Endothelial cell of umbilical vein (primary cell): ENCODE data around the gene FAM227B. TPM values are rescaled to one million over a fixed set of nuclear protein-coding genes. Genes with fewer than 3 reads are reported as not detected.
"Not testable (repeated sequence)": the region's sequence is repeated elsewhere in the genome, so short reads cannot be mapped to it uniquely, and the experiment has no call there.

ENCODE experiments used
- BruUV-seq: library from RNA; stranded (reverse); fragments of 400-500 nt; replicated peaks from 2 replicates; lab custom pipeline; 2021; lab: Mats Ljungman, UMichigan
- CTCF ChIA-PET: fragments of 300-600, 350-600 bp; sonication (Branson Sonifier 250); formaldehyde crosslinking; loops from one replicate; lab custom pipeline; 2021; ENCODE audit warnings: antibody characterized with exemption, inconsistent platforms; lab: Charles Lee
- POLR2A ChIA-PET: fragments of 300-600, 350-600 bp; sonication (Branson Sonifier 250); formaldehyde crosslinking; loops from one replicate; lab custom pipeline; 2021; ENCODE audit warnings: antibody characterized with exemption, inconsistent platforms; lab: Charles Lee
- DNase-seq: peaks from one replicate; pipeline ENCODE4 v3.0.0-alpha.2; 2011; ENCODE audit warnings: low read depth, low spot score
- FAIRE-seq: peaks from 2 replicates; lab custom pipeline; 2011; peaks lifted over from hg19 to GRCh38; lab: Jason Lieb, UNC
- H2AFZ ChIP-seq: 2 replicates; pipeline ENCODE4 v1.6.0; 2012; ENCODE audit warnings: low read depth, low read length, control low read depth, inconsistent platforms
- H3K27ac ChIP-seq: 2 replicates; pipeline ENCODE4 v1.5.1; 2011; ENCODE audit warnings: low read depth, mild to moderate bottlenecking, control low read depth, low read length, moderate library complexity; ENCODE audit not compliant: insufficient read depth
- H3K27me3 ChIP-seq, 2 experiments: 2 replicates each; pipeline versions ENCODE4 v1.6.0 to v1.6.1; 2011; ENCODE audit warnings: low read length in 2 of 2, mixed read lengths in 1 of 2; ENCODE audit not compliant: control insufficient read depth in 2 of 2, insufficient read depth in 2 of 2
- H3K36me3 ChIP-seq, 2 experiments: 2 replicates in 1 of 2; 3 replicates in 1 of 2; pipeline ENCODE4 v1.5.1; 2011; ENCODE audit warnings: low read length in 2 of 2, mild to moderate bottlenecking in 1 of 2, moderate library complexity in 1 of 2; ENCODE audit not compliant: control insufficient read depth in 2 of 2, insufficient read depth in 2 of 2; ENCODE audit errors: extremely low read depth in 1 of 2
- H3K4me1 ChIP-seq: 3 replicates; pipeline ENCODE4 v1.5.1; 2011; ENCODE audit warnings: mild to moderate bottlenecking, low read length; ENCODE audit not compliant: control insufficient read depth, insufficient read depth; ENCODE audit errors: extremely low read depth
- H3K4me2 ChIP-seq: 2 replicates; pipeline ENCODE4 v1.6.1; 2011; ENCODE audit warnings: low read length, control low read depth, mixed read lengths; ENCODE audit not compliant: insufficient read depth
- H3K4me3 ChIP-seq, 3 experiments: fragments of 200-600 bp in 1 of 3; sonication (generic), shearing (Covaris generic) in 1 of 3; replicated peaks in 1 of 3; 2 replicates each; pipeline ENCODE4 v1.5.1; 2011 to 2016; ENCODE audit warnings: control low read depth in 3 of 3, low read length in 3 of 3, mild to moderate bottlenecking in 2 of 3, inconsistent platforms in 1 of 3, low read depth in 1 of 3, moderate library complexity in 1 of 3; ENCODE audit not compliant: insufficient read depth in 1 of 3
- H3K79me2 ChIP-seq: 2 replicates; pipeline ENCODE4 v1.6.0; 2012; ENCODE audit warnings: low read length, inconsistent platforms; ENCODE audit not compliant: control insufficient read depth, insufficient read depth
- H3K9ac ChIP-seq: replicated peaks from 2 replicates; pipeline ENCODE3; 2011; ENCODE audit warnings: low read length, control low read depth; ENCODE audit not compliant: insufficient read depth; ENCODE audit errors: extremely low read depth
- H3K9me1 ChIP-seq: replicated peaks from 3 replicates; pipeline ENCODE4 v1.6.0; 2011; ENCODE audit warnings: mild to moderate bottlenecking, low read length; ENCODE audit not compliant: control insufficient read depth, insufficient read depth; ENCODE audit errors: extremely low read depth
- H3K9me3 ChIP-seq: replicated peaks from 2 replicates; pipeline ENCODE4 v1.5.1; 2012; ENCODE audit warnings: low read length, inconsistent platforms; ENCODE audit not compliant: control insufficient read depth, insufficient read depth
- H4K20me1 ChIP-seq: replicated peaks from 2 replicates; pipeline ENCODE3; 2011; ENCODE audit warnings: mild to moderate bottlenecking, low read length; ENCODE audit not compliant: control insufficient read depth, insufficient read depth; ENCODE audit errors: extremely low read depth
- EZH2 ChIP-seq: IDR thresholded peaks from 2 replicates; pipeline ENCODE4 v1.6.1; 2012; ENCODE audit warnings: borderline replicate concordance, low read depth, mild to moderate bottlenecking, moderate library complexity, low read length, inconsistent platforms; ENCODE audit not compliant: severe bottlenecking
- FOS ChIP-seq: IDR thresholded peaks from 2 replicates; pipeline ENCODE4 v1.6.1; 2011; ENCODE audit warnings: mild to moderate bottlenecking, low read length, moderate library complexity, borderline replicate concordance; ENCODE audit not compliant: insufficient read depth
- GATA2 ChIP-seq: IDR thresholded peaks from 2 replicates; pipeline ENCODE4 v1.7.0; 2011; ENCODE audit warnings: low read depth, mild to moderate bottlenecking, moderate library complexity, mixed read lengths, low read length; ENCODE audit not compliant: insufficient read length, insufficient read depth
- JUN ChIP-seq: IDR thresholded peaks from 2 replicates; pipeline ENCODE4 v1.6.1; 2011; ENCODE audit warnings: borderline replicate concordance, low read depth; ENCODE audit not compliant: insufficient read length, insufficient read depth
- MYC ChIP-seq: IDR thresholded peaks from one replicate; pipeline ENCODE4 v1.6.1; 2011; ENCODE audit warnings: mild to moderate bottlenecking, low read depth, low read length
- POLR2A ChIP-seq: IDR thresholded peaks from 2 replicates; pipeline ENCODE4 v1.6.1; 2012; ENCODE audit warnings: low read depth, mild to moderate bottlenecking, control low read depth, low read length
- POLR2AphosphoS5 ChIP-seq: IDR thresholded peaks from 2 replicates; pipeline ENCODE4 v1.6.1; 2012; ENCODE audit warnings: low read depth, mild to moderate bottlenecking, control low read depth, low read length, moderate library complexity; ENCODE audit not compliant: insufficient read depth
- dilution Hi-C: fragments of 300-500 bp; cut with MboI; formaldehyde crosslinking; loops from one replicate; pipeline ENCODE4 v1.15.0; 2019; ENCODE audit warnings: low sequenced_read_pairs; ENCODE audit not compliant: extremely low pct_ligation_motif_present
- intact Hi-C: fragments of 100-400 bp; cut with micrococcal nuclease; formaldehyde crosslinking; loops from one replicate; pipeline ENCODE4 v1.10.0; 2022
- polyA plus RNA-seq, 4 experiments: library from polyadenylated mRNA; depleted of rRNA in 3 of 4; stranded (reverse) in 3 of 4; unstranded in 1 of 4; fragments of >200 nt; gene quantifications; 2 replicates each; pipeline versions ENCODE4 v1.2.1 to v1.2.3, GENCODE V29; 2011 to 2012; ENCODE audit warnings: missing spikeins in 1 of 4
- total RNA-seq: library from RNA; stranded (reverse); gene quantifications from 2 replicates; pipeline ENCODE4 v1.2.3, GENCODE V29; 2021
- TF ChIP-seq, protein P1 (sequence below), 2 donors: IDR thresholded peaks; 1 replicate in 1 of 2; 2 replicates in 1 of 2; pipeline ENCODE4 v1.5.1; 2011; ENCODE audit warnings: low read length in 2 of 2, mild to moderate bottlenecking in 2 of 2, moderate library complexity in 2 of 2, control low read depth in 1 of 2, inconsistent platforms in 1 of 2, low read depth in 1 of 2; ENCODE audit not compliant: insufficient read depth in 1 of 2; ENCODE audit errors: extremely low read depth in 1 of 2
- TF ChIP-seq, protein P2 (sequence below): IDR thresholded peaks from 2 replicates; pipeline ENCODE4 v1.6.1; 2011; ENCODE audit not compliant: insufficient read depth, insufficient read length

Gene FAM227B
- total and polyA plus RNA-seq, 2 donors (not counting 3 experiments of a cell fraction or from before 2014, with no cell fraction given) = 1.5 to 1.8 TPM

- no peaks in the 10 kb centered on the region for H3K4me1 ChIP-seq
- no peaks in the 10 kb centered on the region for H3K9me3 ChIP-seq
- H3K9ac ChIP-seq = no peak overlapping the region
- H3K27ac ChIP-seq = no peak overlapping the region
- dilution Hi-C loops (no loop called here), intact Hi-C loops (no loop called here)
- no peak overlapping the region for H3K4me2 ChIP-seq
- BruUV-seq = no TSS peak
- no peaks in the 10 kb centered on the region for H3K9me1 ChIP-seq
- no peaks in the 10 kb centered on the region for H3K79me2 ChIP-seq
- no peak overlapping the region for H3K4me3 ChIP-seq
- ChIA-PET CTCF (no interaction called here), POLR2A (no interaction called here)
- H2AFZ ChIP-seq = no peak overlapping the region
- FAIRE-seq (no peak), DNase-seq (no peak)
- H3K36me3 ChIP-seq = no peaks in the 10 kb centered on the region
- TF ChIP-seq, protein P1, sequence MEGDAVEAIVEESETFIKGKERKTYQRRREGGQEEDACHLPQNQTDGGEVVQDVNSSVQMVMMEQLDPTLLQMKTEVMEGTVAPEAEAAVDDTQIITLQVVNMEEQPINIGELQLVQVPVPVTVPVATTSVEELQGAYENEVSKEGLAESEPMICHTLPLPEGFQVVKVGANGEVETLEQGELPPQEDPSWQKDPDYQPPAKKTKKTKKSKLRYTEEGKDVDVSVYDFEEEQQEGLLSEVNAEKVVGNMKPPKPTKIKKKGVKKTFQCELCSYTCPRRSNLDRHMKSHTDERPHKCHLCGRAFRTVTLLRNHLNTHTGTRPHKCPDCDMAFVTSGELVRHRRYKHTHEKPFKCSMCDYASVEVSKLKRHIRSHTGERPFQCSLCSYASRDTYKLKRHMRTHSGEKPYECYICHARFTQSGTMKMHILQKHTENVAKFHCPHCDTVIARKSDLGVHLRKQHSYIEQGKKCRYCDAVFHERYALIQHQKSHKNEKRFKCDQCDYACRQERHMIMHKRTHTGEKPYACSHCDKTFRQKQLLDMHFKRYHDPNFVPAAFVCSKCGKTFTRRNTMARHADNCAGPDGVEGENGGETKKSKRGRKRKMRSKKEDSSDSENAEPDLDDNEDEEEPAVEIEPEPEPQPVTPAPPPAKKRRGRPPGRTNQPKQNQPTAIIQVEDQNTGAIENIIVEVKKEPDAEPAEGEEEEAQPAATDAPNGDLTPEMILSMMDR (IDR thresholded peaks at IDR 0.05; ENCODE audit: extremely low read depth in 1 of 2, insufficient read depth in 1 of 2, low read depth in 1 of 2, low read length in 2 of 2) = no peak
- no peak for TF ChIP-seq FOS
- no peak for TF ChIP-seq MYC
- no peak for TF ChIP-seq JUN
- no peak for TF ChIP-seq POLR2A
- no peak for TF ChIP-seq POLR2AphosphoS5
- TF ChIP-seq GATA2 = no peak
- TF ChIP-seq EZH2 = no peak
- TF ChIP-seq, protein P2, sequence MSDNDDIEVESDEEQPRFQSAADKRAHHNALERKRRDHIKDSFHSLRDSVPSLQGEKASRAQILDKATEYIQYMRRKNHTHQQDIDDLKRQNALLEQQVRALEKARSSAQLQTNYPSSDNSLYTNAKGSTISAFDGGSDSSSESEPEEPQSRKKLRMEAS = no peak
- H3K27me3 ChIP-seq = peaks cover 0 to 6% of the 10 kb centered on the region in 2 experiments
- no peaks in the 10 kb centered on the region for H4K20me1 ChIP-seq
Measured at GRCh38 chr15:49669288-49669687, 48.7 kb upstream of the FAM227B start.

GRCh38 chr15:49666486-49666885 lies 45.9 kb upstream of the FAM227B start:
- H3K27ac ChIP-seq, H3K4me2 ChIP-seq, H3K9ac ChIP-seq, H3K27me3 ChIP-seq, H3K4me1 ChIP-seq, intact Hi-C loops, POLR2A ChIA-PET, H3K9me1 ChIP-seq, FAIRE-seq, H3K9me3 ChIP-seq, H3K4me3 ChIP-seq, dilution Hi-C loops, H4K20me1 ChIP-seq, BruUV-seq, DNase-seq, CTCF ChIA-PET, H3K36me3 ChIP-seq, H3K79me2 ChIP-seq, H2AFZ ChIP-seq: not testable (repeated sequence)
